Measurements from ENCODE around the gene AMBRA1. TPM values are rescaled to one million over a fixed set of nuclear protein-coding genes. Genes with fewer than 3 reads are reported as not detected.

Gene AMBRA1
- total RNA-seq, 1 donor from 2014 or later, result 20.9 TPM

DNA sequence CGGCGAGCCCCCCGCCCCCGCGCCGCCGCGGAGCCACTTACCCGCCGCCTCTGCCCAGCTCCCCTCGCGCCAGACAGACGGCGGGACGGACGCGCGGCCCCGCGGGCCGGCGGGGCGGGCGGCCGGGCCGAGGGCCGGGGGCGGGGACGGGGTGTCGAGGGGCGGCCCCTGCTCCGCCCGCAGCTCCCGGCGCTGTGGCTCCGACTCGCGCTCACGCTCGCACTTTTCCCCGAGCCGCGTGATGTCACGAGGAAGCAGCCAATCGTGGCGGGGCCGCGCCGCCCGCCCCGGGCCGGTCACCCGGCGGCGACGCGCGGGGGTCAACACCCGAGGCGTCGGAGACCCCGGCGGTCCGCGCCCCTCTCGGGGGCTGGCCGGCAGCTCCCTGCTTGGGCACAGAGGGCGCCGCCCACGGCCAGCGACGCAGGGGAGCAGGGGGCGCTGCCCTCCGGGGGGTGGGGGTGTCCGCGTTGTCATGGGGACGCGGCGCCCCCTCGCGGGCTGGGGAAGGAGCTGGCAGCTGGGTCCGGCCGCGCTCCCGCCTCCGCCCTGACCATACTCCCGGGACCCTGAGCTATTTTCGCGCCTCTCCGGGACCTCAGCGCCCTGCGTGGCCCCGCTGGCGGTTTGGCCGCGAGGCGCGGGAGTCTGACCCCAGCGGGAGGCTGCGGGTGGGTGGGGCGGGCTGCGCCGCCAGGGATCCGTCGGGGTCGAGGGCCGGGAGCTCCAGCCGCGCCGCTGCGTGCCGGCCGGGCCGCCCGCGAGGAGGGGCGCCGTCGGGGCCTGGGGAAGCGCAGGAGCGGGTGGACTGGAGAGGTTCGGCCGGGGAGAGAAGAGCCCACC, 202.0 kb downstream of the AMBRA1 start, which contains the start of gene CHRM4:
TSS of gene CHRM4 (minus strand) at position 199 of the 843 bp plus-strand sequence. CDS start 5,219 bp downstream, outside the sequence.
- DNase-seq, result peak; percentile 64

DNA sequence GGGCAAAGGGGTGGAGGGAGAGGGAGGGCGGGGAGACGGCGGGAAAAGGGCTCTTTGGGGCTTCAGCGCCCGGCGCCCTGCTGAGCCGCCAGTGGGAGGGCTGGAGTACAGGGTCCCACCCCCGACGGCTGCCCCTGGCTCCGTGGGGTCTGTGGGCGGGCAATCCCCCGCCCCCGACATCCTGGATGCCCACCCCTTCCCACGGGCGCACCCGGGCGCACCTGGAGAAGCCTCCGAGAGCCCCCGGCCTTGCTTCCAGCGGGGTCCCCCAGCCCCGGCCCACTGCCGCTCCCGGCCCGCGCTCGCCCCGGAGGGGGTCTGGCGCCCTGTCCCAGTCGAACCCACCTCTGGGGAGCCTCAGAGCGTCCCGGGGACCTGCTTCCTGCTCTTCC, 202.6 kb downstream of the AMBRA1 start:
- DNase-seq, result no peak

DNA sequence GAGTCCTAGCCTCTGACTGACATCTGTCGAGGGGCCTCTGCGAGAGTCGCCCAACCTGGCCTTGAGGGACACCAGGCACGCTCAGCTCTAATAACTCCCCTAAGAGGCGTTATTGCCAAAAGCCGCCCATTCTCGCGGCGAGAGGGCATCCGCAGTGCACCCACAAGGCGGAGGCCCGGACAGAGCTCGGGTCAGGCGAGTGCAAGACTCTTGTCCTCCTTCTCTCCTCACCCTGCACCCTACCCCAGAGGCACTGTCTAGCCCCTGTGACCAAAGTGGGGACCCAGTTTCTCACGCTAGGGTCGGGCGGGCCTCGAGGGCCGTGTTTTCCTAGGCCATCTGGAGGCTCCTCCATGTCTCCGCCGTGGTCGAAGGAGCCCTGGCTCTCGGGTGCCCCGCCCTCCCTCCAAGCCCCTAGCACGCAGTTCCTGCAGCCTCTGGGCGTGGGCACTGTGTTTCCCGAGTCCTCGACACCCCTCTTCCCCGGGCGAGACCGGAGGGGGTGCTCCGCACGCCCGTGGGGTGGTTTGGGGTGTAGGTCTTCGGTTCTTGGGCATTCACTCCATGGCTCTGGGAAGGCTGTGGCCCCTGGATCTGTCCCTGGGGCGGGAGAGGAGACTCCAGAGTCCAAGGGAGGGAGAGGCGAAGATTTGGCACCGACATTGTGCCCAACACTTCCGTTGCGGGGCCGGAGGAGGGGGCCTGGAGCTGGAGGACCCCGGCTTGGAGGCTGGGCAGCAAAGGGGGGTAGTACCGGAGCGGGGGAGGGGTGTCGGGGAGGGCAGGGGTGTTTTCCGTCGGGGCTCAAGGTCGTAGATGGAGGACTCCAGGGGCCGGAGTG, 203.3 kb downstream of the AMBRA1 start:
- no peak for DNase-seq

DNA sequence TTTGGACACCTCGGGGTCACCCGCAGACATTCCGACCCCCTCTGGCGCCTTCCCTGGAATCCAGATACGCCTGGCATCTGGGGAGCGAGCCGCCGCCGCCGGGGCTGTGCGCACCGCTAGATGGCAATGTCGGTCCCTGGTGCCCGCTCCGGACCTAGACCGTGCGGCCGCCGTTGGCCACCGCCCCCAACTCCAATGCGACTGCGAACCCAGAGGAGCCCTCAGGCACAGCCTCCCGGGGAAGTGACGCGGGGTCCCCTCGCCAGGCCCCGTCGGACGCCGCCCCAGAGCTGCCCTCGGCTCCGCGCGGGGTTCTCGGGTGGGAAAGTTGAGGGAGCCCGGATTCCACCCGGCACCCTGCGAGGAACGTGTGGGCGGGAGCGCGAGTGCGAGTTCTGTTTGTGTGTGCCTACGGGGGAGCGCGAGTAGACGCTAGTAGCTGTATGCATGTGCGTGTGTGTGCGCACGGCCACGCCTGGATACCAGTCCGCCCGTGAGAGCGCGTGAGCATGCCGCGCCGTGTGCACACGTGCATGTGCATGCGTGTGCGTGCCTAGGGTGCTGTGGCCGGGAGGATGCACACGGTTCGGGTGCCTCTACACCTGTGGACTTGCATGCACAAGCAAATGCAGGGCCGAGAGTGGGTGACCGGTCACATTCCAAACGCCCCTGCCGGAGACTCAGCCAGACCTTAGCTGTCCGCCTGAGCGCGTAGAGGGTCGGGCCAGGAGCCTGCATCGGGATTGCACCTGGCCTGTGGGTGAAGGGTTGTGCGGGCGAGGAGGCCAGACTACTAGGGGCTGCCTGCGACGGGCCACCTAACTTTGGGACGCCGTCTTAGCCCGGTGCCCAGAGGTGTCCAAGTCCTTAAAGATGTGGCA, 204.1 kb downstream of the AMBRA1 start:
- peak; percentile 88 for DNase-seq

DNA sequence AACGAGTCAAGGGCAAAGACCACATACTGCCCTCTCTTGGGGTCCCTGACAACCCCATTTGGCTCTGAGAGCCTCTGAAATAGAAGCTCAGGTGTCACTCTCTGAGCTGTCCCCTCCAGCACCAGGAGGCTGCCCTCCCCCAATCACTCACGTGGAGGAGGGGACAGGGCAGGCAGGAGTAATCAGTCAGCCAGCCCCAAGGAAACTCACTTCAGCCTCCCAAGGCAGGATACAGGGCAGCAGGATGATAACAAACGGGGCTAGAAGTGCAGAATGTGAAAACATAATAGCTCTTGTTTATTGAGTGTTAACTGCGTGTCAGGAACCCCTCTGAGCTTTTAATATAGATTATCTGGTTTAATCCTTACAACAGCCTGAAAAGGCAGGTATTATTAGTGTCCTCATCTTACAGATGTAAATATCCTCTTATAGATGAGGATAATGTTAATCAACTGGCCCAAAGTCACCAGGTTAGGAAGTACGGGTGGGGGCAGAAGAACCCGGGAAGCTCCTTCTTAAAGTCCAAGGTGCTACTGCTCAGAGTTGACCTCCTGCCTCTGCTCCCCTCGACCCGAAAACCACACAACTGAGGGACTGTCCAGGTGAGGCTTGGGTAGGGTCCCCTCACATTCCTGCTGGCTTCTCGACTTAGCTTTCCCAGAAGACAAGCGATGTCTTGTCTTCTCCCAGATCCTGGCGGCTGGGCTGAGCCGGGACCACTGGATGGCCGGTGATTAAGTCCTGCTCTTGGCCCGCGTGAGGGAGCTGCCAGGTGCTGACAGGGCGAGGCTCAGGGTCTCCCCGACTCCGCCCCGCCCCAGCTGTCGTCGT, 205.0 kb downstream of the AMBRA1 start:
- DNase-seq, result no peak

DNA sequence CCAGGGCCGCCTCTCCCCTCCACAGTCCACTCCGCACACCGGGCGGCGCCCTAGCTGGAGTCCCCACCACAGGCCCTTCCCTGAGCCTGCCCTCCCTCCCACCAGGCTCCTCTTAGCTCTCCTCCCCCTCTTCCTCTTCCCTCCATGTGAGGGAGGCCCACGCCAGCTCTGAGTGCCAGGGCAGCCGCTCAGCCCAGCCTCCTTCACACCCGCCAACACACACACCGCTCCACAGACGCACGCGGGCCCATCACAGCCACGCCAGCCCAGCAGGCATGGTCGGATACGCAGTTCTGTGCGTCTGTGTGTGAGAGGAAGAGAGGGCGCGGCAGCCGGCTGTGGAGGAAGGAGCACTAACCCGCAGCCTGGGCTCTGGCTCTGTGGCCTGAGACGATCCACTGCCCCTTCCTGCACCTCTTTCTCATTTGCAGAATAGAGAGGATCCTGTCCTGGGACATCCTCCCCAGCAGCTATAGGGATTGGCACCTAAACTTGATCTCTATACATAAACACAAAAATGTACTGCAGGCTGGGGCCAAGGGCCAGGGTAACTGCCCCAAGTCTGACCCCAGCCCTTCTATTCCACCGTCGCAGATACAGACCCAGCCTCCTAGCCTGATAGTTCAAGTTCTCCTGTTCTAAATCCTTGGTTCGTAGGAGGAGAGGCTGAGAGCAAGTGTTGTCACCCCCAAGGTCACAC, 205.8 kb downstream of the AMBRA1 start:
- DNase-seq, result peak; percentile 28

DNA sequence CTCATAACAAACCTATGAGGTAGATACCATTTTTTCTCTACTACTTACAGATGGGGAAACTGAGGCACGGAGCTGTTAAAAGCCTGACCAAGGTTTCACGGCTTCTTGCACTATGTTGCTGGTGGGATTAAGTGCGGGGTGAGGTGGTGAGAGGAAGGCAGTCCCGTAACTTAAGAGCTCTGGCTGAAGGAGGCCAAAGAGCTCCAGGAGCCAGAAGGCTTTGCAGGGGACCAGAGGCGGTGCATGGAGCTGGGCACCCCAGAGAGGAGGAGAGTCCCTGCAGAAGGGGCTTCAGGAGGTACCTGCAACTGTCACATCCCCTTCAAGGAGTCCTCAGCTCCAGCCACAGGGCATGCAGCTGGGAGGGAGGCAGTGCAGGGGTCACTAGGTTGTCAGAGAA, 206.4 kb downstream of the AMBRA1 start:
- DNase-seq, result no peak

DNA sequence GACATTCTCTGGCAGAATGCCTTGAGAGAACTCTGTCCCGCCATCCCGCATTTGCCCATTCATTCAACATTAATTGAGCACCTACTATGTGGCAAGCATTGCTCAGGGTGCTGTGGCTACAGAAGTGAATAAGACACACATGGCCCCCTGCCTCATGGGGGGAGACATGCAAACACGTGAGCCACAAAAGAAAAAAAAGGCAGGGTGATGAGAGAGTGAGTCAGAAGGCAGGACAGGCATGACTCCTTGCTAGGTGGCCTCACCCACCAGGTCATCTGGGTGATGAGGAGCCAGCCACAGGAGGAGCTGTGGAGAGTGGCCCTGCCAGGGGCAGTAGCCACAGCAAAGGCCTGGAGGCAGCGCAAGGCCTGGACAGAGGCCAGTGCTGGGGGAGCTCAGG, 207.1 kb downstream of the AMBRA1 start:
- no peak for DNase-seq

DNA sequence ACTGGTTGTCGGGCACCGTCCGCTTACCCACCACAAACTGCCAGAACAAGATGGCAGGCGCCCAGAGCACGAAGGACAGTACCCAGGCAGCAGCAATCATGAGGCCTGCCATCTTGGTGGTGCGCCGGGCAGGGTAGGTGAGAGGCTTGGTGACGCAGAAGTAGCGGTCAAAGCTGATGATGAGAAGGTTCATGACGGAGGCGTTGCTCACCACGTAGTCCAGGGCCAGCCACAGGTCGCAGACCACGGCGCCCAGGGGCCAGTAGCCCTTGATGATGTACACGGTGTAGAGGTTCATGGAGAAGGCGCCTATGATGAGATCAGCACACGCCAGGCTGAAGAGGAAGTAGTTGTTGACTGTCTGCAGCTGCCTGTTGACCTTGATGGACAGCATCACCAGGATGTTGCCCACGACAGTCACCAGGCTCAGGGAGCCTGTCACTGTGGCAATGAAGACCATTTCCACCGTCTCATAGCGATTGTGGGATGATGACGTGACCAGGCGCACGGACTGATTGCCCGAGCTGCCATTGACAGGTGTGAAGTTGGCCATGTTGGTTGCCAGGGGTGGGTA, 207.7 kb downstream of the AMBRA1 start:
- no peak for DNase-seq

DNA sequence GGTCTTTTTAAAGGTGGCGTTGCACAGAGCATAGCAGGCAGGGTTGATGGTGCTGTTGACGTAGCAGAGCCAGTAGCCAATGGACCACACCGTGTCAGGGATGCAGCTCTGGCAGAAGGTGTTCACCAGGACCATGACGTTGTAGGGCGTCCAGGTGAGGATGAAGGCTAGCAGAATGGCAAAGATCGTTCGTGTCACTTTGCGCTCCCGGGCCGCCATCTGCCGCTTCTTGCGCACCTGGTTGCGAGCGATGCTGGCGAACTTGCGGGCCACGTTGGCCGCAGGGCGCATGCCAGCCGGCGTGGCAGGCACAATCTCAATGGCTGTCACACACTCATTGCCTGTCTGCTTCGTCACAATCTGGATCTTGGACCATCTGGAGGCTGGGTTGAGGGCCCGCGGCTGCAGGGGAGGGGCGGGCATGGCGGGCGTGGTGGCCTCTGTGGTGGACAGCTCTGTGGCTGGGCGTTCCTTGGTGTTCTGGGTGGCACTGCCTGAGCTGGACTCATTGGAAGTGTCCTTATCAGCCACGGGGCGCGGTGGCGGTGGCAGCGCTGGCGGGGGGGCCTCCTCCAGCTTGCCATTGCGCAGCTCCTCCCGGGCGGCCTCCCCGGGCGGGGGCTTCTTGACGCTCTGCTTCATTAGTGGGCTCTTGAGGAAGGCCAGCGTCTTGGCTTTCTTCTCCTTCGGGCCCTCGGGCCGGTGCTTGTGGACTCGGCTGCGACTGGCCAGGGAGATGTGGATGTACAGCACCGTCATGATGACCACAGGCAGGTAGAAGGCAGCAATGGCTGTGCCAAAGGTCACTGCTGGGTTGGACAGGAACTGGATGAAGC, 208.4 kb downstream of the AMBRA1 start:
- DNase-seq, result no peak

DNA sequence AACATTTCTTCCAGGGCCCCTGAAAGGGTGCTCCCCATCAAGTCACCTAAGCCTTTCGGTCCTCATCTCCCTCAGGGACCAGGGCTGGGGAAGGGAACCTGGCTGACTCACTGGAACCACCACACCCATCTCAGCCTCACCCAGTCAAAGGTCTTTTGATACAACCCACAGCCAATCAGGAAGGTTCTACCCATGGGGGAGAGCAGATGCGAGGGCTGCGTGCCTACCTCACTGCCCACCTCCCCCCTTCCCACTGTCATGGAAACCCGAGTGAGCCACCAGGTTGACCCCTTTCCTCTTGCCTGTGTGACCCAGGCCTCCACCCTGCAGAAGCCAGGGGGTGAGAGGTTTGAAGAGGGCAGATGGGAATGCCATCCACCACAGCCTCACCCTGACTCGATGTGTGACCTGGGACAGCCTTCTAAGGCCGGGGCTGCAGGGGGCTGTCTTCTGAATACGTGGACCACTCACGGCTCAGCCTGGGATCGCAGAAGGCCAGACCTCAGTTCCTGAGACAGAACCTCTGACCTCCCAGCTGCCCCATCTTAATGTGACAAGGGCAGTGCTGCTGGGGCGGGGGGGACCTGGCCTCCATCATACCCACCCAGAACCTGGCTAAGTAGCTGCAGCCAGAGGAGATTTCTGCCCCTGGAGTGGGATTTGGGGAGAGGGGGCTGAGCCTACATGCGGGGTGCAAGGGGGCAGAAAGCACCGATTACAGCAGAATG, 209.7 kb downstream of the AMBRA1 start:
- DNase-seq, result no peak

DNA sequence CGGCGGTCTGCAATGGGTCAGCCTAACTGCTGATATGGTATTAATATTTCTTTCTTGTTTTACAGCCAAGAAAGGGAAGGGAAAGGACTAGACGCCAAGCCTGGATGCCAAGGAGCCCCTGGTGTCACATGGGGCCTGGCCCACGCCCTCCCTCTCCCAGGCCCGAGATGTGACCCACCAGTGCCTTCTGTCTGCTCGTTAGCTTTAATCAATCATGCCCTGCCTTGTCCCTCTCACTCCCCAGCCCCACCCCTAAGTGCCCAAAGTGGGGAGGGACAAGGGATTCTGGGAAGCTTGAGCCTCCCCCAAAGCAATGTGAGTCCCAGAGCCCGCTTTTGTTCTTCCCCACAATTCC, 210.4 kb downstream of the AMBRA1 start:
- no peak for DNase-seq

DNA sequence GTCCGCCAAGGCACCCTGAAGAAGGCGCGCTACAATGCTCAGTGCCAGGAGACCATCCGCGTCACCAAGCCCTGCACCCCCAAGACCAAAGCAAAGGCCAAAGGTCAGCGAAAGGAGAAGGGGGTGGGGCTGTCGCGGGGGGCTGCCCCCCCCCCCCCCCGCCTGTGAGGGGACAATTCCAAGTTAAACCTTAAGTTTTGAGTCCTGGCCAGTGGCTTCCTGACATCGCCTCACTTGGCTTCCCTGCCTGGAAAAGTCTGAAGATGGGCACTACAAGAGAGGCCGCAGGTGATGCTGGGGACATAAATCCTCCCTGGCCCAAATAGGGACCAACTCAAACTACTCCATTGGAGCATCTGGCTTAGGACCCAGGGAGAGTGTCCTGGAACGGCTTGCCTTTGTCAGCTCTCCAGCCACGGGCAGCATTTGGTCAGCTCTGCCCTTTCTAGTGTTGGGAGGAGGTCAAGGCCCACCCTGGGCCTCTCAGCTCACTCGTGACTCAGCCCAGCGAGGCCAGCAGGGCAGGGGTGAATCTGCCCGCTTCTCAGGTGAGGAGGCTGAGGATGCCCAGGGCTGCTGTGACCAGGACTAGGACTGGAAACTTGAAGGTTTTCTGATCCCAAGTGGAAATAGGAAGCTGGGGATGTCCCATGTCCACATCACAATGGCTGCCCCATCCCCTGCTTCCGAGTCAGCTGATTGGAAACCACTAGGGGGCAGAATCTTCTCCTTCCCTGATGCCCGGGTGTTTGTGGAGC, 211.0 kb downstream of the AMBRA1 start:
- DNase-seq, result peak; percentile 78

DNA sequence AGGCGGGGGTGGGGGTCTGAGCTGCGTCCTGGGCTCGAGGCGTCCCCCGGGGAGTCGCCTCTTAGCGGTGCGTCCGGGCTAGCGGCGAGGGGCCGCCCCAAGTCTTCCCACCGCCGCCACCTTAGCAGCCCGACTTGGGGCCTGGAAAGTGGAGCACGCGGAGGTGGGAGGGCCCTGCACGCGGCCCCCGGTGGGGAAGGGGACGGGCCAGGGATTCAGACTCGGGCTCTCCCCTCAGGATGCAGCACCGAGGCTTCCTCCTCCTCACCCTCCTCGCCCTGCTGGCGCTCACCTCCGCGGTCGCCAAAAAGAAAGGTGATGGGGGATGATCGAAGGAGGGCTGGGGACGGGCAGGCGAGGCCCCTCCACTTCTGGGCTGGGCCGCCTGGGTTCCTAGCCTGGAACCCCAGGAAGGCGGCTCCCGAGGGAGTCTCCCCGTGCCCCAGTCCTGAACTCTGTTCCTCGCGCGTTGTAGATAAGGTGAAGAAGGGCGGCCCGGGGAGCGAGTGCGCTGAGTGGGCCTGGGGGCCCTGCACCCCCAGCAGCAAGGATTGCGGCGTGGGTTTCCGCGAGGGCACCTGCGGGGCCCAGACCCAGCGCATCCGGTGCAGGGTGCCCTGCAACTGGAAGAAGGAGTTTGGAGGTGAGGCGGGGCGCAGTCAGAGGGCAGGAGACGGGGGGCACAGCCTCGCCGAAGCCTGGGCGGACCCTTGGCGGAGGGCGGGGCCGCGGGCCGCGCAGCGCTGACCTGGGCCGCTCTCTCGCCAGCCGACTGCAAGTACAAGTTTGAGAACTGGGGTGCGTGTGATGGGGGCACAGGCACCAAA, 211.8 kb downstream of the AMBRA1 start:
- DNase-seq, result peak; percentile 59

DNA sequence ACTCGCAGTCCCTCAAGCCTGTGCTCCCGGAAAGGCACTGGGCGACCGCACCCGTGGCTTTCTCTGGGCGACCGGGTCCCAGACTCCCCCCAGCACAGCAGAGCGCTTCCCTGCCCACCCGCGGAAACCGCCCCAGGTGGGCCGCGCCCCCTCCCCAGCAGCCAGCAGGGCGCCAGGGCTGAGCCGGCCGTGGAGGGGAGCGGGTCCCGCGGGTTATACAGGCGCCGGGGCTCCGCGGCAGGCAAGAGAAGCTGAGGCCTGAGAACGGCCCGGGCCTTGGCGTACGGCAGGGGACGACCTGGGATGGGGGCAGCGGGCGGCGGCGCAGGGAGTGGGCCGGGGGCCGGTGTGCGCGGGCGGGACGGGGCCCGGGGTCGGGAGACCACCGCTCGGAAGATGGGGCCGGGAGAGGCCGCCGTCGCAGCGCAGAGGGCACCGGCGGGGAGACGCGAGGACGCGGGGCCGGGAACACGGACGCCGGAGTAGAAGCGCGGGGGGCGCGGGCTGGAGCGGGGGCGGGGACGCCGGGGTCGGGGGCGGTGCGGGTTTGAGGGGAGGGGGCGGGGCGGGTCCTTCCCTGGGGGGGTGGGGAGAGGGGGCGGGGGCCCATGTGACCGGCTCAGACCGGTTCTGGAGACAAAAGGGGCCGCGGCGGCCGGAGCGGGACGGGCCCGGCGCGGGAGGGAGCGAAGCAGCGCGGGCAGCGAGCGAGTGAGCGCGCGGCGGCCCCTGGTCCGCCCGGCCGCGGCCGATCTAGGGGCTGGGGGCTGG, 212.6 kb downstream of the AMBRA1 start, which contains the start of gene MDK:
TSS of gene MDK (plus strand) at position 622 of the 771 bp plus-strand sequence. CDS start 389 bp downstream, outside the sequence.
- DNase-seq, result peak; percentile 58

DNA sequence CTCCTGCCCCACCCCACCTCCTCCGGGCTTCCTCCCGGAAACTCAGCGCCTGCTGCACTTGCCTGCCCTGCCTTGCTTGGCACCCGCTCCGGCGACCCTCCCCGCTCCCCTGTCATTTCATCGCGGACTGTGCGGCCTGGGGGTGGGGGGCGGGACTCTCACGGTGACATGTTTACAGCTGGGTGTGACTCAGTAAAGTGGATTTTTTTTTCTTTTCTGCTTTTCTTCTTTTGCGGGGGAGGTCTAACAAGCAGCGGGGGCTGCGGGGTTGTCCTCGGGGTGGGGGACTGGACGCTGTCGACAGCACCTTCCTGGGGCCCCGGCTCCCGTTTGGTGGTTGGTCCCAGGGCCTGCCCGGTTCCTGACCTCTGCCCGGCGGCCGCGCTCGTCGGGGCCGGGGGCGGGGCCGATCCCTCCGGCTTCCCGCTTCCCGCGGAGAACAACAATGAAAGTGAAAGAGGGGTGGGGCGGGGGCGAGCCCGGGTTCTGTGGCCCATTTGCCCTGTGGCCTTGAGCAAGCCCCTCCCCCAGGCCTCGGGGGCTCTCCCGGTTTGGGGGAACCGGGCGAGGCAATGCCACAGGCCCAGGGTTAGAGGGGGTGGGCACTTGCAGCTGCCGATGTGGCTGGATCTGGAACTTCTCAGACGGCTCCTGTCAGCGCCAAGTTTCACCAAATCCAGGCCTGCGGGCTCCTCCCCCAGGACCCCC, 213.3 kb downstream of the AMBRA1 start:
- DNase-seq, result peak; percentile 67
